Neural cell (in vitro differentiated cells): Measurements from ENCODE around the gene PALD1.

Experiments
- CTCF ChIP-seq: fragments of 450-650 bp; IDR thresholded peaks from 2 replicates; pipeline ENCODE4 v1.5.1; 2014; ENCODE audit warnings: antibody characterized with exemption, mild to moderate bottlenecking, moderate library complexity; ENCODE audit not compliant: poor library complexity, severe bottlenecking
- EP300 ChIP-seq: fragments of 450-650 bp; conservative IDR thresholded peaks from 2 replicates; pipeline ENCODE4 v1.6.1; 2014; ENCODE audit warnings: antibody characterized with exemption, mild to moderate bottlenecking, moderate library complexity; ENCODE audit not compliant: poor library complexity, severe bottlenecking
- EZH2 ChIP-seq: fragments of 200-600, 300-800 bp; shearing (Covaris generic), sonication (generic); IDR thresholded peaks from 2 replicates; pipeline ENCODE4 v1.6.1; 2014; ENCODE audit warnings: antibody characterized with exemption, low read length, borderline replicate concordance, mild to moderate bottlenecking; ENCODE audit not compliant: insufficient read depth, poor library complexity, severe bottlenecking
- MXI1 ChIP-seq: fragments of 450-650 bp; conservative IDR thresholded peaks from 2 replicates; pipeline ENCODE4 v1.6.1; 2014; ENCODE audit warnings: antibody characterized with exemption, mild to moderate bottlenecking; ENCODE audit not compliant: poor library complexity, severe bottlenecking
- POLR2AphosphoS5 ChIP-seq: IDR thresholded peaks from 2 replicates; pipeline ENCODE4 v1.6.1; 2012
- RAD21 ChIP-seq: fragments of 450-650 bp; conservative IDR thresholded peaks from 2 replicates; pipeline ENCODE4 v1.6.1; 2014; ENCODE audit warnings: antibody characterized with exemption, mild to moderate bottlenecking, moderate library complexity
- REST ChIP-seq: IDR thresholded peaks from 2 replicates; pipeline ENCODE4 v1.6.1; 2012; ENCODE audit warnings: borderline replicate concordance
- TAF1 ChIP-seq: IDR thresholded peaks from 2 replicates; pipeline ENCODE4 v1.6.1; 2012; ENCODE audit warnings: low read depth

GRCh38 chr10:70583669-70584037 lies 105.1 kb downstream of the PALD1 start:
- no peak for TF ChIP-seq EZH2
- TF ChIP-seq CTCF, result no peak
- no peak for TF ChIP-seq RAD21
- TF ChIP-seq TAF1, result no peak
- TF ChIP-seq POLR2AphosphoS5, result no peak
- TF ChIP-seq MXI1, result no peak
- TF ChIP-seq REST, result no peak
- TF ChIP-seq EP300, result no peak
